Gastroesophageal sphincter (tissue), 3 donors: ENCODE results near the gene UBE2J2.

Source experiments
- CTCF ChIP-seq, 4 experiments: fragments of 200-600 bp in 2 of 4; fragments of 450-650 bp in 2 of 4; sonication (generic) in 1 of 4; IDR thresholded peaks; one replicate each; pipeline ENCODE4 v1.5.1; 2017 to 2019; ENCODE audit warnings: antibody characterized with exemption in 4 of 4, mild to moderate bottlenecking in 2 of 4, moderate library complexity in 2 of 4
- EP300 ChIP-seq: sonication (generic); formaldehyde crosslinking; IDR thresholded peaks from one replicate; pipeline ENCODE4 v1.6.1; 2017; ENCODE audit warnings: antibody characterized with exemption, mild to moderate bottlenecking
- POLR2A ChIP-seq, 2 donors: fragments of 450-650 bp; IDR thresholded peaks; one replicate each; pipeline ENCODE4 v1.6.1; 2017; ENCODE audit warnings: antibody characterized with exemption in 2 of 2, mild to moderate bottlenecking in 2 of 2, moderate library complexity in 1 of 2
- POLR2AphosphoS5 ChIP-seq: sonication (generic); formaldehyde crosslinking; IDR thresholded peaks from one replicate; pipeline ENCODE4 v1.6.1; 2017; ENCODE audit warnings: antibody characterized with exemption

- TF ChIP-seq CTCF (IDR thresholded peaks at IDR 0.05) (no peak), EP300 (no peak), POLR2A (IDR thresholded peaks at IDR 0.05) (no peak), POLR2AphosphoS5 (no peak)
Observed at GRCh38 chr1:1242461-1243265, 31.0 kb downstream of the UBE2J2 start.
